Measurements from ENCODE around the gene CATSPERB.
"Not testable (repeated sequence)": the region's sequence is repeated elsewhere in the genome, so short reads cannot be mapped to it uniquely, and the experiment has no call there.

CATSPERB gene

DNA sequence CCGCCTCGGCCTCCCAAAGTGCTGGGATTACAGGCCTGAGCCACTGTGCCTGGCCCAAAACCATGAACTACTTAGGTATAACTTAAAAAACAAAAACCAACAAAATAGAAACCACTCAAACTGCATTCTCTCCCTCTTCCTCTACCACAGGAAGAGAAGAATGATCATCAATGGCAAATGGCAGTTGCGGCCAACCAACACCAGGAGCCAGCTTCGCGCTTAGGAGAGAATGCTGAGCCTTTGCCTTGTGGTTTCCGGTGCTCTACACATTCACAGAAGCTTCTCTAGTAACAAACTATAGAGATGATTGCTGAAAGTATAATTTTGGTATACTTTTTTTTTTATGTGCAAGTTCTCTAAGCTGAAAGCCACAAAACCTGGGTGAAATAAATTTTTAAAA lies 17.1 kb downstream of the CATSPERB start:
- H3K4me3 ChIP-seq (ENCODE audit: low read depth, low read length), result no peak overlapping the region
- no peak for DNase-seq (ENCODE audit: low read depth)
- TF ChIP-seq CTCF (IDR thresholded peaks at IDR 0.05; ENCODE audit: low read depth, low read length, missing control alignments), result no peak
- in situ Hi-C loops (cut with HindIII; ENCODE audit: low sequenced_read_pairs), result no loop called here

DNA sequence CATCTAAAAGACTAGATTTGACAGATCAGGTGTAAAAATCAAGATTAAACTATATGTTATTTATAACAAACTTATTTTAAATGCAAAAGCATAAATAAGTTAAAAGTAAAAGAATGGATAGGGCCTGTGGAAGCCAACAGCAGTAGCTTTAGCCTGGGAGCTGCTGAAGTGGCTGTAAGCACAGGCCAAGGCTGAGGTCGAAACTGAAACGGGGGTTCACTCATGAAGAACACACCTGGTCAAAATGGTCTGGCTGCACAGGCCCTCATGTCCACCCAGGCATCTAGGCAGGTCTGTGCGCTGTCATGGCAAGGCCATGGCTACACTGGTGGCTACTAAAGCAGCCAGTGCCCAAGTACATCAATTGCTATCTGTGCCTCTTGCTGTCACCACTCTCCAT lies 23.1 kb downstream of the CATSPERB start:
- H3K4me3 ChIP-seq (ENCODE audit: low read depth, low read length), result no peak overlapping the region
- in situ Hi-C loops (cut with HindIII; ENCODE audit: low sequenced_read_pairs), result no loop called here
- no peak for TF ChIP-seq CTCF (IDR thresholded peaks at IDR 0.05; ENCODE audit: low read depth, low read length, missing control alignments)
- no peak for DNase-seq (ENCODE audit: low read depth)

- DNase-seq (ENCODE audit: low read depth), result no peak
- no peak for TF ChIP-seq CTCF (IDR thresholded peaks at IDR 0.05; ENCODE audit: low read depth, low read length, missing control alignments)
- in situ Hi-C loops (cut with HindIII; ENCODE audit: low sequenced_read_pairs), result no loop called here
Observed at GRCh38 chr14:91706996-91707395, 24.9 kb downstream of the CATSPERB start.

DNA sequence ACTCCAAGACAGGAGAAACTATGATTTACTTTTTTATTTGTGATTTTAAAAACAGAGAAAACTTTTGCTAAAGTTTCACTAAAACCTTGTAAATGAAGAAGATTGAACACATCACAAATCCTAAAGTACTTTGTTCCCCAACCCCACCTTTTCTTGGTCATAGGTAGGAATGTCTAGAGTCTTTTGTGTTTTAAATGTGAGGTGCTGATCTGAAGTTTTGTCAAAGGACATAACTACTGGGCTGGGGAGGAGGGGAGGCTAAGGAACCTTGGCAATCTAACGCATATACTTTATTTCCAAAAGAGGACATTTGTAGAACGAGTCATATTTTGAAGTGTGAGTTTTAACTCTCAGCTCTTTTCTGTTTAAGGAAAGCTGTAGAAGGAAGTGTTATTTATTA lies 37.2 kb downstream of the CATSPERB start:
- TF ChIP-seq CTCF (IDR thresholded peaks at IDR 0.05; ENCODE audit: low read depth, low read length, missing control alignments), result no peak
- no peak overlapping the region for H3K4me3 ChIP-seq (ENCODE audit: low read depth, low read length)
- in situ Hi-C loops (cut with HindIII; ENCODE audit: low sequenced_read_pairs), result no loop called here
- DNase-seq (ENCODE audit: low read depth), result no peak

More at GRCh38 chr14:91706996-91707395, 24.9 kb downstream of the CATSPERB start:
- no peak overlapping the region for H3K4me3 ChIP-seq (ENCODE audit: low read depth, low read length)

GRCh38 chr14:91693346-91693745 lies 38.5 kb downstream of the CATSPERB start:
- no peak overlapping the region for H3K4me3 ChIP-seq (ENCODE audit: low read depth, low read length)
- DNase-seq (ENCODE audit: low read depth), result no peak
- TF ChIP-seq CTCF (IDR thresholded peaks at IDR 0.05; ENCODE audit: low read depth, low read length, missing control alignments), result no peak
- in situ Hi-C loops (cut with HindIII; ENCODE audit: low sequenced_read_pairs), result no loop called here

DNA sequence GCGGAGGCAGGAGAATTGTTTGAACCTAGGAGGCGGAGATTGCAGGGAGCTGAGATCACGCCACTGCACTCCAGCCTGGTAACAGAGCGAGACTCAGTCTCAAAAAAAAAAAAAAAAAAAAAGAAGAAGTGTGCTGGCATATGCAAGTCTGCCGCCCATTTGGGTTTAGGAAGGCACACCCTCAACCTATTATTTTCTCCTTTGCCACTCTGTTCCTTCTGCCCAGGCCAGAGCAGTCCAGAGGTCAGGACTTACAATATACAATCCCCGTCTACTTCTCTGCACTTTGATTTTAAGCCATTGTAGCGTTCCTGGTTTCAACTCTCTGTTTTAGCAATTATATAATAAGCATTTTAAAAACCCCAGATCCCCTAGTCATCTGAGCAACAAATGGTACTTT lies 39.8 kb downstream of the CATSPERB start:
- in situ Hi-C loops (cut with HindIII; ENCODE audit: low sequenced_read_pairs), result no loop called here
- H3K4me3 ChIP-seq (ENCODE audit: low read depth, low read length), result no peak overlapping the region
- no peak for TF ChIP-seq CTCF (IDR thresholded peaks at IDR 0.05; ENCODE audit: low read depth, low read length, missing control alignments)
- no peak for DNase-seq (ENCODE audit: low read depth)

GRCh38 chr14:91689608-91690007 lies 42.3 kb downstream of the CATSPERB start:
- in situ Hi-C loops (cut with HindIII; ENCODE audit: low sequenced_read_pairs), result no loop called here
- no peak for TF ChIP-seq CTCF (IDR thresholded peaks at IDR 0.05; ENCODE audit: low read depth, low read length, missing control alignments)
- no peak for DNase-seq (ENCODE audit: low read depth)
- H3K4me3 ChIP-seq (ENCODE audit: low read depth, low read length), result no peak overlapping the region

GRCh38 chr14:91687436-91687835 lies 44.5 kb downstream of the CATSPERB start:
- DNase-seq (ENCODE audit: low read depth); in situ Hi-C loops (cut with HindIII; ENCODE audit: low sequenced_read_pairs); H3K4me3 ChIP-seq (ENCODE audit: low read depth, low read length): not testable (repeated sequence)
